NB4 (cell line): ENCODE measurements around the gene AKIRIN2.

Experiments
- CTCF ChIP-seq: IDR thresholded peaks from one replicate; pipeline ENCODE4 v1.5.1; 2012; ENCODE audit warnings: low read depth, low read length
- POLR2A ChIP-seq: IDR thresholded peaks from 2 replicates; pipeline ENCODE4 v1.6.1; 2011; ENCODE audit warnings: mild to moderate bottlenecking; ENCODE audit not compliant: insufficient read length; ENCODE audit errors: extremely low read depth

GRCh38 chr6:87684895-87685654, 17.0 kb downstream of the AKIRIN2 start:
- no peak for TF ChIP-seq CTCF
- TF ChIP-seq POLR2A = no peak
